Mesendoderm (in vitro differentiated cells): ENCODE measurements around the gene MRPL23.

Source experiments
- DNase-seq: peaks from one replicate; pipeline ENCODE4 v3.0.0; 2013
- H2AK5ac ChIP-seq: 2 replicates; pipeline ENCODE4 v1.6.1; 2013; ENCODE audit warnings: low read length, inconsistent platforms
- H2BK120ac ChIP-seq: 2 replicates; pipeline ENCODE4 v1.6.1; 2013; ENCODE audit warnings: low read depth, mild to moderate bottlenecking, low read length, moderate library complexity, mixed read lengths
- H2BK15ac ChIP-seq: replicated peaks from 2 replicates; pipeline ENCODE4 v1.6.1; 2013; ENCODE audit warnings: low read depth, mild to moderate bottlenecking, moderate library complexity
- H2BK5ac ChIP-seq: 2 replicates; pipeline ENCODE4 v1.6.1; 2013; ENCODE audit warnings: low read length, inconsistent platforms
- H3K18ac ChIP-seq: 2 replicates; pipeline ENCODE4 v1.6.1; 2013; ENCODE audit warnings: mild to moderate bottlenecking, low read length, mixed read lengths
- H3K23ac ChIP-seq: one replicate; pipeline ENCODE4 v1.6.1; 2013; ENCODE audit warnings: low read length
- H3K27ac ChIP-seq: 2 replicates; pipeline ENCODE4 v1.5.1; 2013; ENCODE audit warnings: low read depth, mild to moderate bottlenecking, inconsistent platforms, low read length, moderate library complexity
- H3K27me3 ChIP-seq: 2 replicates; pipeline ENCODE4 v1.6.1; 2013; ENCODE audit warnings: low read length, control low read depth, mild to moderate bottlenecking, inconsistent platforms; ENCODE audit not compliant: insufficient read depth, poor library complexity
- H3K36me3 ChIP-seq: 2 replicates; pipeline ENCODE4 v1.6.1; 2013; ENCODE audit warnings: low read length, inconsistent platforms; ENCODE audit not compliant: control insufficient read depth, insufficient read depth
- H3K4ac ChIP-seq: one replicate; pipeline ENCODE4 v1.6.1; 2013; ENCODE audit warnings: low read depth, mild to moderate bottlenecking, low read length, moderate library complexity
- H3K4me1 ChIP-seq: 2 replicates; pipeline ENCODE4 v1.6.1; 2013; ENCODE audit warnings: low read depth, low read length, inconsistent platforms; ENCODE audit not compliant: control insufficient read depth
- H3K4me2 ChIP-seq: 2 replicates; pipeline ENCODE4 v1.6.1; 2013; ENCODE audit warnings: low read length
- H3K4me3 ChIP-seq: 2 replicates; pipeline ENCODE4 v1.5.1; 2013; ENCODE audit warnings: mild to moderate bottlenecking, low read length
- H3K56ac ChIP-seq: one replicate; pipeline ENCODE4 v1.6.1; 2013; ENCODE audit warnings: low read length
- H3K79me1 ChIP-seq: 2 replicates; pipeline ENCODE4 v1.6.1; 2013; ENCODE audit warnings: low read length, inconsistent platforms
- H3K79me2 ChIP-seq: 2 replicates; pipeline ENCODE4 v1.6.1; 2013; ENCODE audit warnings: mild to moderate bottlenecking, low read length; ENCODE audit not compliant: control insufficient read depth, insufficient read depth
- H3K9ac ChIP-seq: 2 replicates; pipeline ENCODE4 v1.6.1; 2013; ENCODE audit warnings: low read length, inconsistent platforms
- H4K5ac ChIP-seq: one replicate; pipeline ENCODE4 v1.6.1; 2013; ENCODE audit warnings: low read length
- H4K8ac ChIP-seq: one replicate; pipeline ENCODE4 v1.6.1; 2013; ENCODE audit warnings: low read depth, mild to moderate bottlenecking, control low read depth, low read length, moderate library complexity
- WGBS: extraction: QIAGEN DNeasy Blood & Tissue Kit; methylation state at CpG from one replicate; pipeline ENCODE4 v1.1.7; 2013; ENCODE audit warnings: low lambda C conversion rate, missing lambda C conversion rate; ENCODE audit not compliant: insufficient coverage; ENCODE audit errors: extremely low coverage; 5-methylcytosine and 5-hydroxymethylcytosine counted together

The MRPL23 gene

DNA sequence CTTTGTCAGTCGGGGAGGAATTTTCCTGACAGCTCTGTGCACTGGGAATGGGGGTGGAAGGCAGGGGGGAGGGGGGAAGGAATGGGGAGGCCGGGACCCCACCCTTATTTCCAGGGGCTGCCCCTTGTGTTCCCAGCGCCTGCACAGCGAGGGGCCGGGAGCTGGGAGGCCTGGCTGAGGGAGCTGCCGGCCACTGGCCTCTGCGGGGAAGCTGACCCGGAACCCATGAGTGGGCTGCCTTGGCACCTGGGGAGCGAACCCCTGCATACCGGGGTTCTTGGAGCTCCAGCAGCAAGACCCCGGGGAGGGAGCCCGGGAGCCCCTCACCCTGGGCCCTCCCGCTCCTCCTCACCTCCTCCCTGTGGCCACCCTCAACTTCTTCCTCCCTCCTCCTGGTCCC is 47.0 kb downstream of the MRPL23 start:
- H3K4me1 ChIP-seq, result no peaks in the 10 kb centered on the region
- no peak overlapping the region for H3K4me3 ChIP-seq
- H3K9ac ChIP-seq, result no peak overlapping the region
- H3K18ac ChIP-seq, result no peak overlapping the region
- no peak overlapping the region for H2BK15ac ChIP-seq
- WGBS, result no CpG with 5 or more reads among the region's 13 CpGs
- H4K8ac ChIP-seq, result no peak overlapping the region
- H4K5ac ChIP-seq, result no peak overlapping the region
- H3K4me2 ChIP-seq, result no peak overlapping the region
- no peak overlapping the region for H2BK5ac ChIP-seq
- no peak overlapping the region for H3K56ac ChIP-seq
- no peak overlapping the region for H2AK5ac ChIP-seq
- no peak overlapping the region for H3K23ac ChIP-seq
- H3K36me3 ChIP-seq, result no peaks in the 10 kb centered on the region
- no peaks in the 10 kb centered on the region for H3K27me3 ChIP-seq
- no peaks in the 10 kb centered on the region for H3K79me2 ChIP-seq
- DNase-seq, result no peak
- no peak overlapping the region for H3K4ac ChIP-seq
- H3K79me1 ChIP-seq, result no peaks in the 10 kb centered on the region
- no peak overlapping the region for H3K27ac ChIP-seq
- no peak overlapping the region for H2BK120ac ChIP-seq

DNA sequence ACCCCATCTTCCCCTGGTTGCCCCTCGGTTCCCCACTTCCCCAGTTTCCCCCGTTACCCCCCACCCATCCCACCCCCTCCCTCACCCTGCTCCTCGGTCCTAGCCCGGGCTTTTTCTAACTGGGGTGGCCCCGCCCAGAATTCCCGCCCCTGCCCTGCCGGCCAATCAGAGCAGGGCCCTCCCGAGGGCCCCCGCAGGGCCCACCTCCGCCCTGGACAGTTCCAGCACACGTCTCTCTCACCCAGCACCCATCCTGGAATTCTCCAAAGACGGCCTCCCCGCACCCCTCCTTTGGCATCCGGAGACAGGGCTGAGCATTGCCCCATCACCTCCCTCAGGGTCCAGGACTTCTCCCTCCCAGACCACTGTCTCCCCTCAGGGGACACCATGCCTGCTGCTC is 50.6 kb downstream of the MRPL23 start, which contains the start of gene H19:
Gene H19, minus strand, starts transcription at position 88 of the 400 bp plus-strand sequence.
- Histone ChIP-seq H4K8ac (no peak within 1 kb of the TSS), H2AK5ac (no peak within 1 kb of the TSS), H3K27ac (no peak within 1 kb of the TSS), H3K79me2 (no peaks in the 10 kb centered on the region), H3K4ac (no peak within 1 kb of the TSS), H3K27me3 (no peaks in the 10 kb centered on the region), H2BK15ac (no peak within 1 kb of the TSS), H3K36me3 (no peaks in the 10 kb centered on the region), H3K23ac (no peak within 1 kb of the TSS), H3K9ac (no peak within 1 kb of the TSS), H2BK120ac (no peak within 1 kb of the TSS), H3K79me1 (no peaks in the 10 kb centered on the region), H3K4me2 (no peak within 1 kb of the TSS), H4K5ac (no peak within 1 kb of the TSS), H3K4me1 (no peaks in the 10 kb centered on the region), H3K18ac (no peak within 1 kb of the TSS), H3K56ac (no peak within 1 kb of the TSS), H3K4me3 (no peak within 1 kb of the TSS), H2BK5ac (no peak within 1 kb of the TSS)
- WGBS, result no CpG with 5 or more reads among the region's 14 CpGs
- DNase-seq, result no peak

DNA sequence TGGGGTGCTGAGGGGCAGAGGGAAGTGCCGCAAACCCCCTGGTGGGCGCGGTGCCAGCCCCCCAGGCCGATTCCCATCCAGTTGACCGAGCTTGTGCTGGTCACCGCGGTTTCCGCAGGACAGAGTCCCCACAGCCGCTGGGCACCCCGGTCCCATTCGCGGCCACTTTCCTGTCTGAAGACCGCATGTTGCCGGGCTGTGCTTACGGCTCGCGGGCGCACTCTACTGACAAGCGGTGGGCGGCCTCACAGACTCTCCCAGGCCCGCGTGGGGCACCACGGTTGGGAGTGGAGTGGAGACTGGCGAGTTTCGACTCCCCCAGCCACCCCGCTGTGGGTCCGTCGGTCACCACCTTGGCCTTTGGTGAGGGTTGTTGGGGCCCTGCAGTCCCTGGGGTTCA is 51.2 kb downstream of the MRPL23 start:
- no peak overlapping the region for H3K4ac ChIP-seq
- no peak overlapping the region for H2AK5ac ChIP-seq
- no peaks in the 10 kb centered on the region for H3K4me1 ChIP-seq
- H4K5ac ChIP-seq, result no peak overlapping the region
- no peak overlapping the region for H2BK120ac ChIP-seq
- no peak overlapping the region for H4K8ac ChIP-seq
- no peaks in the 10 kb centered on the region for H3K79me2 ChIP-seq
- H3K27ac ChIP-seq, result no peak overlapping the region
- H3K4me3 ChIP-seq, result no peak overlapping the region
- H3K36me3 ChIP-seq, result no peaks in the 10 kb centered on the region
- no peak overlapping the region for H3K23ac ChIP-seq
- no peak overlapping the region for H2BK15ac ChIP-seq
- WGBS, result no CpG with 5 or more reads among the region's 28 CpGs
- no peak overlapping the region for H3K18ac ChIP-seq
- H3K4me2 ChIP-seq, result no peak overlapping the region
- no peak overlapping the region for H3K56ac ChIP-seq
- H3K9ac ChIP-seq, result no peak overlapping the region
- DNase-seq, result no peak
- no peaks in the 10 kb centered on the region for H3K27me3 ChIP-seq
- H2BK5ac ChIP-seq, result no peak overlapping the region
- H3K79me1 ChIP-seq, result no peaks in the 10 kb centered on the region

DNA sequence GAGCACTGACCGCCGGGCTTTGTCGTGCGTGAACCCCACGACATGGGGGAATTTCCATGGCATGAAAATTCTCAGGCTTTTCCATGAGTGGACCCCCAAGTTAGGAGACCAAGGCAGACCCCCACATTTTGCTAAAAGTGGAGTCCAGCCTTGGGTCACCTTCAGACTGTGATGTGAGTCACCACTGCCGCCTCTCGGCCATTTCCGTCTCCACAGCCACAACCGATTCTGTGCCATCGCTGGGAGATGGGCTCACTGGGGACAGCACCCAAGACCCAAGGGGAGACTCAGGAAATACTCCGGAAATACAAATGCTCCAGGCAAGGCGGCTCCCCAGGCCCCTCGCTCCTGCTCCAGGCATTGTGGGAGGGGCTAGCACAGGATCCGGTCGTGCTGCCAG is 51.7 kb downstream of the MRPL23 start:
- Histone ChIP-seq H3K4ac (no peak overlapping the region), H4K5ac (no peak overlapping the region), H2BK15ac (no peak overlapping the region), H3K4me2 (no peak overlapping the region), H3K4me3 (no peak overlapping the region), H2BK5ac (no peak overlapping the region), H2AK5ac (no peak overlapping the region), H4K8ac (no peak overlapping the region), H3K23ac (no peak overlapping the region), H3K79me2 (no peaks in the 10 kb centered on the region), H3K27me3 (no peaks in the 10 kb centered on the region), H3K27ac (no peak overlapping the region), H3K56ac (no peak overlapping the region), H3K79me1 (no peaks in the 10 kb centered on the region), H3K36me3 (no peaks in the 10 kb centered on the region), H2BK120ac (no peak overlapping the region), H3K9ac (no peak overlapping the region), H3K4me1 (no peaks in the 10 kb centered on the region), H3K18ac (no peak overlapping the region)
- DNase-seq, result no peak
- WGBS, result no CpG with 5 or more reads among the region's 15 CpGs

DNA sequence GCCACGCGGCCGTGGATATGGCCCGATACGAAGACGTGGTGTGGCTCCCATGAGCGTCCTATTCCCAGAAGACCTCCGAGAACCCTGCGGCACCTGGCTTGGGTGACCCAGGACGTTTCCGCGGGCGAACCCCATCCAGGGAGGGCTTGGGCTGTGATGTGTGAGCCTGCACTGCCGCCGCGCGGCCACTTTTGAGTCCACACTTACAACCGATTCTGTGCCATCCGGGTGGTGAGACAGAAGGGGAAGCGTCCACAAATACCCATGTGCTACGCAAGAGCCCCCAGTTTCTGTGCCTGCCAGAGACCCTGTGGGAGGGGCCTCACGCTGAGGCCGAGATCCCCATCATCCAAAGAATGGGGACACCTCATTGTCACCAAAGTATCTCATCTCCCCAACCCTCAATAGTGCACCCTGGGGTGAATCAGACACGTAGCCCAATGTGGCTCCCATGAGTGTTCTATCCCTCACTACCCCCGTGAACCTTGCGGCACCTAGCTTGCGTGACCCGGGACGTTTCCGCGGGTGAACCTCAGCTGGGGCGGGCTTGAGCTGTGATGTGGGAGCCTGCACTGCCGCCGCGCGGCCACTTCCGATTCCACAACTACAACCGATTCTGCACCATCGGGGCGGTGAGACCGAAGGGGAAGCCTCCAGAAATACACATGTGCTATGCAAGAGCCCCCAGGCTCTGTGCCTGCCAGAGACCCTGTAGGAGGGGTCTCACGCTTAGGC is 55.1 kb downstream of the MRPL23 start:
- Histone ChIP-seq H2BK5ac (no peak overlapping the region), H3K4ac (no peak overlapping the region), H3K36me3 (no peaks in the 10 kb centered on the region), H4K8ac (no peak overlapping the region), H2BK15ac (no peak overlapping the region), H3K4me3 (no peak overlapping the region), H3K56ac (no peak overlapping the region), H3K18ac (no peak overlapping the region), H3K27me3 (no peaks in the 10 kb centered on the region), H2BK120ac (no peak overlapping the region), H4K5ac (no peak overlapping the region), H3K27ac (no peak overlapping the region), H3K4me1 (no peaks in the 10 kb centered on the region), H3K23ac (no peak overlapping the region), H3K79me2 (no peaks in the 10 kb centered on the region), H3K79me1 (no peaks in the 10 kb centered on the region), H2AK5ac (no peak overlapping the region), H3K9ac (no peak overlapping the region), H3K4me2 (no peak overlapping the region)
- no peak for DNase-seq
- no CpG with 5 or more reads among the region's 42 CpGs for WGBS

DNA sequence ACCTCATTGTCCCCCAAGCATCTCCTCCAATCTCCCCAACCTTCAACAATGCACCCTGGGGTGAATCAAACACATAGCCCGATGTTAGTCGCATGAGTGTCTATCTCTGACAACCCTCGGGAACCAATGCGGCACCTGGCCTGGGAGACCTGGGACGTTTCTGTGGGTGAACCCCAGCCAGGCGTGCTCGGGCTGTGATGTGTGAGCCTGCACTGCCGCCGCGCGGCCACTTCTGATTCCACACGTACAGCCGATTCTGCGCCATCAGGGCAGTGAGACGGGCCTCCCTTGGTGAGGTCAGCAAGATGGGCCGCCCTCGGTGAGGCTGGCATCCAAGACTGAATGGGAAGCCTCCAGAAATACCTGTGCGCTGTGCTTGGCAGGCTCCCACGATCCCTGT is 55.7 kb downstream of the MRPL23 start:
- no peak overlapping the region for H4K8ac ChIP-seq
- H3K23ac ChIP-seq, result no peak overlapping the region
- no peak overlapping the region for H3K4me2 ChIP-seq
- no peak overlapping the region for H2AK5ac ChIP-seq
- DNase-seq, result no peak
- no CpG with 5 or more reads among the region's 19 CpGs for WGBS
- no peak overlapping the region for H3K56ac ChIP-seq
- H3K4me1 ChIP-seq, result no peaks in the 10 kb centered on the region
- H3K79me2 ChIP-seq, result no peaks in the 10 kb centered on the region
- H3K4me3 ChIP-seq, result no peak overlapping the region
- no peaks in the 10 kb centered on the region for H3K79me1 ChIP-seq
- H2BK5ac ChIP-seq, result no peak overlapping the region
- no peak overlapping the region for H2BK15ac ChIP-seq
- no peak overlapping the region for H3K18ac ChIP-seq
- no peaks in the 10 kb centered on the region for H3K36me3 ChIP-seq
- H4K5ac ChIP-seq, result no peak overlapping the region
- no peaks in the 10 kb centered on the region for H3K27me3 ChIP-seq
- H3K9ac ChIP-seq, result no peak overlapping the region
- H3K27ac ChIP-seq, result no peak overlapping the region
- no peak overlapping the region for H2BK120ac ChIP-seq
- no peak overlapping the region for H3K4ac ChIP-seq
